SK-N-SH (cell line): ENCODE results near the gene TSPAN3.

Source experiments
- EP300 ChIP-seq, 2 experiments: IDR thresholded peaks; 2 replicates each; pipeline versions ENCODE4 v1.4.0 to v1.6.1; 2012; ENCODE audit warnings: borderline replicate concordance in 1 of 2, low read depth in 1 of 2, low read length in 1 of 2
- IRF3 ChIP-seq: fragments of 150-350 bp; IDR thresholded peaks from 2 replicates; pipeline ENCODE4 v1.6.1; 2016; ENCODE audit warnings: mild to moderate bottlenecking, low read depth, low read length
- JUND ChIP-seq: IDR thresholded peaks from 2 replicates; pipeline ENCODE4 v1.4.0; 2012
- RAD21 ChIP-seq: IDR thresholded peaks from 2 replicates; pipeline ENCODE4 v1.6.1; 2012; ENCODE audit warnings: mild to moderate bottlenecking, low read length
- REST ChIP-seq: IDR thresholded peaks from 2 replicates; pipeline ENCODE4 v1.6.1; 2012; ENCODE audit warnings: mild to moderate bottlenecking, low read depth, low read length, moderate library complexity
- RXRA ChIP-seq: IDR thresholded peaks from 2 replicates; pipeline ENCODE4 v1.4.0; 2012; ENCODE audit warnings: low read depth, mild to moderate bottlenecking, borderline replicate concordance
- SIN3A ChIP-seq: IDR thresholded peaks from 2 replicates; pipeline ENCODE4 v1.6.1; 2012; ENCODE audit warnings: low read depth, mild to moderate bottlenecking, low read length, moderate library complexity, borderline replicate concordance
- TAF1 ChIP-seq: IDR thresholded peaks from 2 replicates; pipeline ENCODE4 v1.6.1; 2012; ENCODE audit warnings: low read depth, mild to moderate bottlenecking, low read length, moderate library complexity, borderline replicate concordance
- TEAD4 ChIP-seq: IDR thresholded peaks from 2 replicates; pipeline ENCODE4 v1.4.0; 2012; ENCODE audit warnings: mild to moderate bottlenecking, borderline replicate concordance; ENCODE audit not compliant: insufficient read depth
- TF ChIP-seq, protein P1 (sequence below): fragments of 200-600 bp; sonication (generic); IDR thresholded peaks from 2 replicates; pipeline ENCODE4 v1.6.1; 2017; ENCODE audit warnings: antibody characterized with exemption, mild to moderate bottlenecking, moderate library complexity
- TF ChIP-seq, protein P2 (sequence below): IDR thresholded peaks from 2 replicates; pipeline ENCODE4 v1.4.0; 2012; ENCODE audit warnings: low read depth, borderline replicate concordance

GRCh38 chr15:77001351-77001750 lies 69.6 kb downstream of the TSPAN3 start:
- TF ChIP-seq, protein P1, sequence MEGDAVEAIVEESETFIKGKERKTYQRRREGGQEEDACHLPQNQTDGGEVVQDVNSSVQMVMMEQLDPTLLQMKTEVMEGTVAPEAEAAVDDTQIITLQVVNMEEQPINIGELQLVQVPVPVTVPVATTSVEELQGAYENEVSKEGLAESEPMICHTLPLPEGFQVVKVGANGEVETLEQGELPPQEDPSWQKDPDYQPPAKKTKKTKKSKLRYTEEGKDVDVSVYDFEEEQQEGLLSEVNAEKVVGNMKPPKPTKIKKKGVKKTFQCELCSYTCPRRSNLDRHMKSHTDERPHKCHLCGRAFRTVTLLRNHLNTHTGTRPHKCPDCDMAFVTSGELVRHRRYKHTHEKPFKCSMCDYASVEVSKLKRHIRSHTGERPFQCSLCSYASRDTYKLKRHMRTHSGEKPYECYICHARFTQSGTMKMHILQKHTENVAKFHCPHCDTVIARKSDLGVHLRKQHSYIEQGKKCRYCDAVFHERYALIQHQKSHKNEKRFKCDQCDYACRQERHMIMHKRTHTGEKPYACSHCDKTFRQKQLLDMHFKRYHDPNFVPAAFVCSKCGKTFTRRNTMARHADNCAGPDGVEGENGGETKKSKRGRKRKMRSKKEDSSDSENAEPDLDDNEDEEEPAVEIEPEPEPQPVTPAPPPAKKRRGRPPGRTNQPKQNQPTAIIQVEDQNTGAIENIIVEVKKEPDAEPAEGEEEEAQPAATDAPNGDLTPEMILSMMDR = no peak
- TF ChIP-seq REST (no peak), RAD21 (no peak), TEAD4 (no peak), TAF1 (no peak), EP300 (IDR thresholded peaks at IDR 0.05; ENCODE audit: borderline replicate concordance in 1 of 2, low read depth in 1 of 2, low read length in 1 of 2) (no peak), JUND (no peak), SIN3A (no peak), IRF3 (no peak), RXRA (no peak)
- TF ChIP-seq, protein P2, sequence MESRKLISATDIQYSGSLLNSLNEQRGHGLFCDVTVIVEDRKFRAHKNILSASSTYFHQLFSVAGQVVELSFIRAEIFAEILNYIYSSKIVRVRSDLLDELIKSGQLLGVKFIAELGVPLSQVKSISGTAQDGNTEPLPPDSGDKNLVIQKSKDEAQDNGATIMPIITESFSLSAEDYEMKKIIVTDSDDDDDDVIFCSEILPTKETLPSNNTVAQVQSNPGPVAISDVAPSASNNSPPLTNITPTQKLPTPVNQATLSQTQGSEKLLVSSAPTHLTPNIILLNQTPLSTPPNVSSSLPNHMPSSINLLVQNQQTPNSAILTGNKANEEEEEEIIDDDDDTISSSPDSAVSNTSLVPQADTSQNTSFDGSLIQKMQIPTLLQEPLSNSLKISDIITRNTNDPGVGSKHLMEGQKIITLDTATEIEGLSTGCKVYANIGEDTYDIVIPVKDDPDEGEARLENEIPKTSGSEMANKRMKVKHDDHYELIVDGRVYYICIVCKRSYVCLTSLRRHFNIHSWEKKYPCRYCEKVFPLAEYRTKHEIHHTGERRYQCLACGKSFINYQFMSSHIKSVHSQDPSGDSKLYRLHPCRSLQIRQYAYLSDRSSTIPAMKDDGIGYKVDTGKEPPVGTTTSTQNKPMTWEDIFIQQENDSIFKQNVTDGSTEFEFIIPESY = no peak
